ENCODE measurements around the gene SFMBT1. TPM values are rescaled to one million over a fixed set of nuclear protein-coding genes. Genes with fewer than 3 reads are reported as not detected.
A peak's percentile ranks its signal among the peaks of the same experiment; 100 is the strongest.

The SFMBT1 gene
- total and polyA plus RNA-seq, 2 experiments from 2014 or later, result 5.3 to 24.0 TPM

DNA sequence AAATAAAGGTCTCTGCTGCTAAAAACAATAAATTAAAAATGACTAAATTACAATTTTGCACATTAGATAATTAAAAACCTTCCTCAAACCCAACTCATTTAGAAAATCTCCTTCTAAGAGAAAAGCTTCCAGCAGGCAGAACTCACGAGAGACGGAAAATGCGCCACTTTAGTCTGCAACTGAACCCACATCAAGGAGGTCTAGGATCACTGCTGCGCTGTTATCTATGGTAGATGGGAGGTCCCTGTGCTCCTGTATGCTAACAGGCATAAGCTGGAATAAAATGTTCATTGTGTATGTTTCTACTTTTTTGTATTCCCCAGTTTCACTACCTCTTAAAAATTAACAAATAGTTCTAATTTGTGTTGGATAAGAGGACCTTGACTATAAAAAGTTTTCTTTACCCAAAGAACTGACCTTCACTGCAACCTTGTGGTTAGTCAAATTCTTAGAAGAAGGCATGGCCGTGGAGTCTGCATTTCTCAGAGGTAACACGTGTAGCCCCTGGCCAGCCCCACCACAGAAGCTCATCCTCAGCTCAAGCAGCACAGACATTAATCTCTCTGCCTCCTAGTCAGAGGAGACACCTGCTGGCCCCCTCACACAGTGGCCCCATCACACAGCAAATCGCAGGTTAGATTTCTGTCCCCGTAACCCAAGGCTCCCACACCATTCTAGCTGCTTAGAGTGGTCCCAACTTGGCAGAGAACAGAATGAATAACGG is 170.8 kb downstream of the SFMBT1 start:
- no peaks in the 10 kb centered on the region for H3K36me3 Mint-ChIP-seq (ENCODE audit: low read depth)
- TF ChIP-seq, protein P1, sequence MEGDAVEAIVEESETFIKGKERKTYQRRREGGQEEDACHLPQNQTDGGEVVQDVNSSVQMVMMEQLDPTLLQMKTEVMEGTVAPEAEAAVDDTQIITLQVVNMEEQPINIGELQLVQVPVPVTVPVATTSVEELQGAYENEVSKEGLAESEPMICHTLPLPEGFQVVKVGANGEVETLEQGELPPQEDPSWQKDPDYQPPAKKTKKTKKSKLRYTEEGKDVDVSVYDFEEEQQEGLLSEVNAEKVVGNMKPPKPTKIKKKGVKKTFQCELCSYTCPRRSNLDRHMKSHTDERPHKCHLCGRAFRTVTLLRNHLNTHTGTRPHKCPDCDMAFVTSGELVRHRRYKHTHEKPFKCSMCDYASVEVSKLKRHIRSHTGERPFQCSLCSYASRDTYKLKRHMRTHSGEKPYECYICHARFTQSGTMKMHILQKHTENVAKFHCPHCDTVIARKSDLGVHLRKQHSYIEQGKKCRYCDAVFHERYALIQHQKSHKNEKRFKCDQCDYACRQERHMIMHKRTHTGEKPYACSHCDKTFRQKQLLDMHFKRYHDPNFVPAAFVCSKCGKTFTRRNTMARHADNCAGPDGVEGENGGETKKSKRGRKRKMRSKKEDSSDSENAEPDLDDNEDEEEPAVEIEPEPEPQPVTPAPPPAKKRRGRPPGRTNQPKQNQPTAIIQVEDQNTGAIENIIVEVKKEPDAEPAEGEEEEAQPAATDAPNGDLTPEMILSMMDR (conservative IDR thresholded peaks at IDR 0.05; ENCODE audit: low read depth in 2 of 2), result 0 out of 4 replicates have a peak, but pooled peaks of 1 of the 2 experiments have one; percentile 14
- TF ChIP-seq, protein P2, sequence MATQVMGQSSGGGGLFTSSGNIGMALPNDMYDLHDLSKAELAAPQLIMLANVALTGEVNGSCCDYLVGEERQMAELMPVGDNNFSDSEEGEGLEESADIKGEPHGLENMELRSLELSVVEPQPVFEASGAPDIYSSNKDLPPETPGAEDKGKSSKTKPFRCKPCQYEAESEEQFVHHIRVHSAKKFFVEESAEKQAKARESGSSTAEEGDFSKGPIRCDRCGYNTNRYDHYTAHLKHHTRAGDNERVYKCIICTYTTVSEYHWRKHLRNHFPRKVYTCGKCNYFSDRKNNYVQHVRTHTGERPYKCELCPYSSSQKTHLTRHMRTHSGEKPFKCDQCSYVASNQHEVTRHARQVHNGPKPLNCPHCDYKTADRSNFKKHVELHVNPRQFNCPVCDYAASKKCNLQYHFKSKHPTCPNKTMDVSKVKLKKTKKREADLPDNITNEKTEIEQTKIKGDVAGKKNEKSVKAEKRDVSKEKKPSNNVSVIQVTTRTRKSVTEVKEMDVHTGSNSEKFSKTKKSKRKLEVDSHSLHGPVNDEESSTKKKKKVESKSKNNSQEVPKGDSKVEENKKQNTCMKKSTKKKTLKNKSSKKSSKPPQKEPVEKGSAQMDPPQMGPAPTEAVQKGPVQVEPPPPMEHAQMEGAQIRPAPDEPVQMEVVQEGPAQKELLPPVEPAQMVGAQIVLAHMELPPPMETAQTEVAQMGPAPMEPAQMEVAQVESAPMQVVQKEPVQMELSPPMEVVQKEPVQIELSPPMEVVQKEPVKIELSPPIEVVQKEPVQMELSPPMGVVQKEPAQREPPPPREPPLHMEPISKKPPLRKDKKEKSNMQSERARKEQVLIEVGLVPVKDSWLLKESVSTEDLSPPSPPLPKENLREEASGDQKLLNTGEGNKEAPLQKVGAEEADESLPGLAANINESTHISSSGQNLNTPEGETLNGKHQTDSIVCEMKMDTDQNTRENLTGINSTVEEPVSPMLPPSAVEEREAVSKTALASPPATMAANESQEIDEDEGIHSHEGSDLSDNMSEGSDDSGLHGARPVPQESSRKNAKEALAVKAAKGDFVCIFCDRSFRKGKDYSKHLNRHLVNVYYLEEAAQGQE (IDR thresholded peaks at IDR 0.05; ENCODE audit: unreplicated experiment), result no peak
- H3K4me1 Mint-ChIP-seq, result peaks cover 30% of the 10 kb centered on the region
- H3K9me2 ChIP-seq (ENCODE audit: insufficient read depth), result no peaks in the 10 kb centered on the region
- no peak overlapping the region for H3K27ac ChIP-seq (ENCODE audit: low read depth)
- H3K4me3 Mint-ChIP-seq, result no peak overlapping the region
- ATAC-seq, result 0 out of 3 replicates have a peak, but pooled peaks have one; percentile 13
- no peaks in the 10 kb centered on the region for H3K27me3 ChIP-seq (ENCODE audit: insufficient read depth)
- H3K27ac Mint-ChIP-seq, result no peak overlapping the region
- no peaks in the 10 kb centered on the region for H3F3A ChIP-seq (replicated peaks; ENCODE audit: low read depth)
- H3K4me3 ChIP-seq, result no peak overlapping the region
- H3K4me1 ChIP-seq (ENCODE audit: insufficient read depth), result peaks cover 7% of the 10 kb centered on the region
- H3K79me2 ChIP-seq (replicated peaks; ENCODE audit: insufficient read depth), result peaks cover 26% of the 10 kb centered on the region
- H3K36me3 ChIP-seq (ENCODE audit: insufficient read depth), result no peaks in the 10 kb centered on the region
- no peak overlapping the region for H2AFZ ChIP-seq
- no peak for DNase-seq (ENCODE audit: low spot score)
- no peaks in the 10 kb centered on the region for H3K27me3 Mint-ChIP-seq (ENCODE audit: insufficient read depth, low read depth, poor library complexity)
- no peaks in the 10 kb centered on the region for H3K9me3 Mint-ChIP-seq
- no peaks in the 10 kb centered on the region; the same call in none of the 2 replicates for H4K20me1 ChIP-seq (replicated peaks; ENCODE audit: insufficient read depth)
- 0 out of 2 replicates have a peak overlapping the region, but pooled peaks have one; percentile 38 for H3K4me2 ChIP-seq

DNA sequence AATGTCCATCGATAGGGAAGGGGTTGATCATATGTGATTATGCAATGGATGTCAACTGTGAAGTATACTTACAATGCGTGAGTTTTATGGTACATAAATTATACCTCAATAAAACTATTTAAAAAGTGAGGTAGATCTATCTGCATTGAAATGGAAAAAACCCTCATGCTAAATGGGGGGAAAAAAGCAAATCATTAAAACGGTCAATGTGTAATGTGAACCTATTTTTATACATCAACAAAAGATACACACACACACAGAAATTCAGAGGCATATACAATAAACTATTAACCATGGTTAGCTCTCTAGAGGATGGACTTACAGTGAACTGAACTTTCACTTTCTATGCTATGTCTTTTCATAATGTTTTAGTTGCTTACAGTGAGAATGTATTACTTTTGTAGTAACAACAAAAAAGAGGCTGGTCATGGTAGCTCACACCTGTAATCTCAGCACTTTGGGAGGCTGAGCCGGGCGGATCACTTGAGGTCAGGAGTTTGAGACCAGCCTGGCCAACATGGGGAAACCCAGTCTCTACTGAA is 171.6 kb downstream of the SFMBT1 start:
- Histone ChIP-seq H3K27ac (ENCODE audit: low read depth) (no peak overlapping the region), H3K4me3 (no peak overlapping the region), H3K9me2 (ENCODE audit: insufficient read depth) (no peaks in the 10 kb centered on the region), H3K36me3 (ENCODE audit: insufficient read depth) (no peaks in the 10 kb centered on the region), H2AFZ (no peak overlapping the region), H3K4me2 (no peak overlapping the region), H3K27me3 (ENCODE audit: insufficient read depth) (no peaks in the 10 kb centered on the region), H3K79me2 (replicated peaks; ENCODE audit: insufficient read depth) (peaks cover 26% of the 10 kb centered on the region), H3F3A (replicated peaks; ENCODE audit: low read depth) (no peaks in the 10 kb centered on the region), H3K4me1 (ENCODE audit: insufficient read depth) (peaks cover 7% of the 10 kb centered on the region), H4K20me1 (replicated peaks; ENCODE audit: insufficient read depth) (no peaks in the 10 kb centered on the region; the same call in none of the 2 replicates)
- Mint-ChIP-seq H3K4me1 (peaks cover 30% of the 10 kb centered on the region), H3K4me3 (no peak overlapping the region), H3K27ac (peak overlapping the region; percentile 80; the same call in 1 of the 2 replicates), H3K36me3 (ENCODE audit: low read depth) (no peaks in the 10 kb centered on the region), H3K27me3 (ENCODE audit: insufficient read depth, low read depth, poor library complexity) (no peaks in the 10 kb centered on the region), H3K9me3 (no peaks in the 10 kb centered on the region)
- TF ChIP-seq, protein P2 (IDR thresholded peaks at IDR 0.05; ENCODE audit: unreplicated experiment), result no peak
- TF ChIP-seq STAT1 (IDR thresholded peaks at IDR 0.05; ENCODE audit: unreplicated experiment) (no peak), NANOG (IDR thresholded peaks at IDR 0.05; ENCODE audit: borderline replicate concordance) (no peak), ZNF331 (CRISPR knock-in tag; IDR thresholded peaks at IDR 0.05; ENCODE audit: low read depth) (no peak)
- ATAC-seq (no peak), DNase-seq (ENCODE audit: low spot score) (no peak)

Measured in GM23338 (cell line).